ENCODE results near the gene PKP2. TPM values are rescaled to one million over a fixed set of nuclear protein-coding genes. Genes with fewer than 3 reads are reported as not detected.

Gene PKP2
- total and polyA plus RNA-seq, 2 of the 8 experiments (the other 6 are each of a cell fraction or from before 2014, with no cell fraction given), result 9.6 to 44.8 TPM

- no peak for TF ChIP-seq CHD2 (IDR thresholded peaks at IDR 0.05; ENCODE audit: low read length)
- TF ChIP-seq HDAC6 (IDR thresholded peaks at IDR 0.05; ENCODE audit: low read depth, low read length), result no peak
- no peak for TF ChIP-seq HDAC2 (IDR thresholded peaks at IDR 0.05; ENCODE audit: borderline replicate concordance in 1 of 2, low read depth in 2 of 2, low read length in 2 of 2)
- TF ChIP-seq ZNF274 (IDR thresholded peaks at IDR 0.05; ENCODE audit: borderline replicate concordance, extremely low read depth, low read length), result no peak
- TF ChIP-seq GTF2F1 (IDR thresholded peaks at IDR 0.05; ENCODE audit: borderline replicate concordance, low read depth, low read length), result no peak
- TF ChIP-seq E2F6 (IDR thresholded peaks at IDR 0.05), result no peak
- no peak for TF ChIP-seq TCF12 (IDR thresholded peaks at IDR 0.05; ENCODE audit: low read depth, low read length)
- no peak for TF ChIP-seq CTBP2 (IDR thresholded peaks at IDR 0.05; ENCODE audit: borderline replicate concordance, insufficient read depth, insufficient read length, low read length)
- no peak for TF ChIP-seq RBBP5 (IDR thresholded peaks at IDR 0.05; ENCODE audit: borderline replicate concordance, low read depth, low read length)
These were observed 128.1 kb downstream of the PKP2 start (continued) for GRCh38 chr12:32768518-32768917.
